ENCODE measurements around the gene CAV3.

The CAV3 gene

GRCh38 chr3:8722808-8723207, 10.8 kb upstream of the CAV3 start:
- H3K27ac ChIP-seq (ENCODE audit: low read depth, low read length), result no peak overlapping the region
- no peaks in the 10 kb centered on the region for H3K4me1 ChIP-seq (ENCODE audit: insufficient read depth, low read length)
- no peaks in the 10 kb centered on the region for H3K9me3 ChIP-seq (ENCODE audit: low read length)
- no peak overlapping the region for H3K4me3 ChIP-seq (ENCODE audit: low read depth in 1 of 2, low read length in 2 of 2)
- H3K9ac ChIP-seq (ENCODE audit: low read length), result no peak overlapping the region
- H3K27me3 ChIP-seq (ENCODE audit: control insufficient read depth in 1 of 2, insufficient read depth in 2 of 2, low read length in 2 of 2), result no peaks in the 10 kb centered on the region
- no peaks in the 10 kb centered on the region for H3K36me3 ChIP-seq (ENCODE audit: insufficient read depth, low read length)

DNA sequence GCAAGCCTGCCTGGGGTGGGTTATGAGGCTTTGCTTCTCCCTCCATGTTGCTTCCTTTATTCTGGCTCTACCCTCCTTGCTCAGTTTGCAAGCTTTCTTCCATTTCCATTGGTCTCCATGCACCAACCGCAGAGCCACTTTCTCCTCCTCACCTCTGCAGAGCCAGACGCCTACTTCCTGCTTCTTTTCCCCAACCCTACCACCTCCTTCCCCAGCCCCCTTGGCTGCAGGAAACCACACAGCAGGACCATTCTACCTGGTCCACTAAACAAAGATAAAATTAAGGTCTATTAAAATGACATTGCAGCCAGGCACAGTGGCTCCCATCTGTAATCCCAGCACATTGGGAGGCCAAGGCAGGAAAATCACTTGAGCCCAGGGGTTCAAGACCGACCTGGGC, 10.0 kb upstream of the CAV3 start:
- H3K4me3 ChIP-seq (ENCODE audit: low read depth in 1 of 2, low read length in 2 of 2), result no peak overlapping the region
- H3K36me3 ChIP-seq (ENCODE audit: insufficient read depth, low read length), result no peaks in the 10 kb centered on the region
- no peaks in the 10 kb centered on the region for H3K27me3 ChIP-seq (ENCODE audit: control insufficient read depth in 1 of 2, insufficient read depth in 2 of 2, low read length in 2 of 2)
- no peak overlapping the region for H3K27ac ChIP-seq (ENCODE audit: low read depth, low read length)
- no peaks in the 10 kb centered on the region for H3K4me1 ChIP-seq (ENCODE audit: insufficient read depth, low read length)
- no peak overlapping the region for H3K9ac ChIP-seq (ENCODE audit: low read length)
- H3K9me3 ChIP-seq (ENCODE audit: low read length), result no peaks in the 10 kb centered on the region

- no peaks in the 10 kb centered on the region for H3K9me3 ChIP-seq (ENCODE audit: low read length)
- no peak overlapping the region for H3K4me3 ChIP-seq (ENCODE audit: low read depth in 1 of 2, low read length in 2 of 2)
- H3K4me1 ChIP-seq (ENCODE audit: insufficient read depth, low read length), result no peaks in the 10 kb centered on the region
- no peak overlapping the region for H3K9ac ChIP-seq (ENCODE audit: low read length)
- H3K27ac ChIP-seq (ENCODE audit: low read depth, low read length), result no peak overlapping the region
- no peaks in the 10 kb centered on the region for H3K27me3 ChIP-seq (ENCODE audit: control insufficient read depth in 1 of 2, insufficient read depth in 2 of 2, low read length in 2 of 2)
- no peaks in the 10 kb centered on the region for H3K36me3 ChIP-seq (ENCODE audit: insufficient read depth, low read length)
These were observed 9.4 kb upstream of the CAV3 start for GRCh38 chr3:8724108-8724752.

- Histone ChIP-seq H3K4me1 (ENCODE audit: insufficient read depth, low read length) (no peaks in the 10 kb centered on the region), H3K9me3 (ENCODE audit: low read length) (no peaks in the 10 kb centered on the region), H3K27ac (ENCODE audit: low read depth, low read length) (no peak overlapping the region), H3K9ac (ENCODE audit: low read length) (no peak overlapping the region), H3K27me3 (ENCODE audit: control insufficient read depth in 1 of 2, insufficient read depth in 2 of 2, low read length in 2 of 2) (no peaks in the 10 kb centered on the region), H3K4me3 (ENCODE audit: low read depth in 1 of 2, low read length in 2 of 2) (no peak overlapping the region), H3K36me3 (ENCODE audit: insufficient read depth, low read length) (no peaks in the 10 kb centered on the region)
These were observed 5.7 kb upstream of the CAV3 start for GRCh38 chr3:8727605-8728512.

DNA sequence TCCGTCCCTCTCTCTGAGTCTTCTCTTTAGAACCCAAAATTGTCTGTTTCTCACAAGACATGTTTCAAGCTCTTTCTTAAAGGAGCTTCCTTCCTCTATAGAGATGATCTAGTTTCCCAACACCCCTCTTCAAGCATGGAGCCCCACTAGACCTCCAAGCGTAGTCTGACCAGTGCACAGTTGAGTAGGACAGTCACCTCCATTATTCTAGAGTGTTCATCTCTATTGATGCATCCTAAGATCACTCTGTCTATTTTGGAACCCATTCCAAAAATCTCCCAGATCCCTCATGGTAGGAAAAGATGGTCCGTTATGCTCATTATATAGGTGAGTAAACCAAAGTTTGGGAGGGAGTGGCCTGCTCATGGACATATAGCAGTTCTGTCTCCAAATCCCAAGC, 4.1 kb upstream of the CAV3 start:
- Histone ChIP-seq H3K36me3 (ENCODE audit: insufficient read depth, low read length) (no peaks in the 10 kb centered on the region), H3K27ac (ENCODE audit: low read depth, low read length) (no peak overlapping the region)

DNA sequence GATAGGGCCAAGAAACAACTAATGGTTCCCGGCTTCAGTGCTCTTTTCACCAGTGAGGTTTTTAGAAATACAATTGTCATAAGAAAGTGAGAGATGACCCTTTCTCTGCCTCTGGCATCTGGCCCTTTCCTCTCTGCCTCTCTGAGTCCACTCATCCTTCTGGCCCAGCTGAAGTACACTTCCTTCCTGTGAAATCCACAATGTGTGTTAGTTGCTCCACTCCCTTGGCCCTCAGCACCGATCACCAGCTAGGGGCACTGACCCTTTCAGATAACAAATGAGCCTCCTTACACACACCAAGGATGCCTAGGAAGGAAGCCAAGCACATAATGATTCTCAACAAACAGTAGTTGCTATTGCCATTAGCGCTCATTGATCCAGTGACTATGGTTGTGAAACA, 2.9 kb upstream of the CAV3 start:
- no peak overlapping the region for H3K27ac ChIP-seq (ENCODE audit: low read depth, low read length)
- no peak overlapping the region for H3K4me3 ChIP-seq (ENCODE audit: low read depth in 1 of 2, low read length in 2 of 2)
- no peaks in the 10 kb centered on the region for H3K4me1 ChIP-seq (ENCODE audit: insufficient read depth, low read length)
- H3K27me3 ChIP-seq (ENCODE audit: control insufficient read depth in 1 of 2, insufficient read depth in 2 of 2, low read length in 2 of 2), result no peaks in the 10 kb centered on the region
- no peak overlapping the region for H3K9ac ChIP-seq (ENCODE audit: low read length)
- H3K9me3 ChIP-seq (ENCODE audit: low read length), result no peaks in the 10 kb centered on the region
- no peaks in the 10 kb centered on the region for H3K36me3 ChIP-seq (ENCODE audit: insufficient read depth, low read length)

More for the DNA sequence above, 4.1 kb upstream of the CAV3 start:
- Histone ChIP-seq H3K27me3 (ENCODE audit: control insufficient read depth in 1 of 2, insufficient read depth in 2 of 2, low read length in 2 of 2) (no peaks in the 10 kb centered on the region), H3K4me1 (ENCODE audit: insufficient read depth, low read length) (no peaks in the 10 kb centered on the region), H3K4me3 (ENCODE audit: low read depth in 1 of 2, low read length in 2 of 2) (no peak overlapping the region), H3K9me3 (ENCODE audit: low read length) (no peaks in the 10 kb centered on the region), H3K9ac (ENCODE audit: low read length) (no peak overlapping the region)

GRCh38 chr3:8732413-8732812, 1.2 kb upstream of the CAV3 start:
- Histone ChIP-seq H3K36me3 (ENCODE audit: insufficient read depth, low read length) (no peaks in the 10 kb centered on the region), H3K27ac (ENCODE audit: low read depth, low read length) (no peak overlapping the region), H3K4me1 (ENCODE audit: insufficient read depth, low read length) (no peaks in the 10 kb centered on the region), H3K9ac (ENCODE audit: low read length) (no peak overlapping the region), H3K27me3 (ENCODE audit: control insufficient read depth in 1 of 2, insufficient read depth in 2 of 2, low read length in 2 of 2) (no peaks in the 10 kb centered on the region), H3K4me3 (ENCODE audit: low read depth in 1 of 2, low read length in 2 of 2) (no peak overlapping the region), H3K9me3 (ENCODE audit: low read length) (no peaks in the 10 kb centered on the region)

- no peaks in the 10 kb centered on the region for H3K36me3 ChIP-seq (ENCODE audit: insufficient read depth, low read length)
- no peak overlapping the region for H3K9ac ChIP-seq (ENCODE audit: low read length)
- H3K4me3 ChIP-seq (ENCODE audit: low read depth in 1 of 2, low read length in 2 of 2), result no peak overlapping the region
- H3K4me1 ChIP-seq (ENCODE audit: insufficient read depth, low read length), result no peaks in the 10 kb centered on the region
- no peak overlapping the region for H3K27ac ChIP-seq (ENCODE audit: low read depth, low read length)
- no peaks in the 10 kb centered on the region for H3K27me3 ChIP-seq (ENCODE audit: control insufficient read depth in 1 of 2, insufficient read depth in 2 of 2, low read length in 2 of 2)
- H3K9me3 ChIP-seq (ENCODE audit: low read length), result no peaks in the 10 kb centered on the region
These were observed 706 bp downstream of the CAV3 start for GRCh38 chr3:8734137-8734878.

- Histone ChIP-seq H3K9me3 (ENCODE audit: low read length) (no peaks in the 10 kb centered on the region), H3K36me3 (ENCODE audit: insufficient read depth, low read length) (no peaks in the 10 kb centered on the region), H3K27me3 (ENCODE audit: control insufficient read depth in 1 of 2, insufficient read depth in 2 of 2, low read length in 2 of 2) (no peaks in the 10 kb centered on the region), H3K4me3 (ENCODE audit: low read depth in 1 of 2, low read length in 2 of 2) (no peak overlapping the region), H3K27ac (ENCODE audit: low read depth, low read length) (no peak overlapping the region), H3K4me1 (ENCODE audit: insufficient read depth, low read length) (no peaks in the 10 kb centered on the region), H3K9ac (ENCODE audit: low read length) (no peak overlapping the region)
These were observed 1.3 kb downstream of the CAV3 start for GRCh38 chr3:8734908-8735307.

GRCh38 chr3:8736436-8736835, 2.8 kb downstream of the CAV3 start:
- Histone ChIP-seq H3K9ac (ENCODE audit: low read length) (no peak overlapping the region), H3K4me1 (ENCODE audit: insufficient read depth, low read length) (no peaks in the 10 kb centered on the region), H3K36me3 (ENCODE audit: insufficient read depth, low read length) (no peaks in the 10 kb centered on the region), H3K27me3 (ENCODE audit: control insufficient read depth in 1 of 2, insufficient read depth in 2 of 2, low read length in 2 of 2) (no peaks in the 10 kb centered on the region), H3K4me3 (ENCODE audit: low read depth in 1 of 2, low read length in 2 of 2) (no peak overlapping the region), H3K27ac (ENCODE audit: low read depth, low read length) (no peak overlapping the region), H3K9me3 (ENCODE audit: low read length) (no peaks in the 10 kb centered on the region)

- no peak overlapping the region for H3K9ac ChIP-seq (ENCODE audit: low read length)
These were observed 3.7 kb downstream of the CAV3 start for GRCh38 chr3:8737301-8737700.

More at GRCh38 chr3:8737301-8737700, 3.7 kb downstream of the CAV3 start:
- H3K36me3 ChIP-seq (ENCODE audit: insufficient read depth, low read length), result no peaks in the 10 kb centered on the region
- H3K9me3 ChIP-seq (ENCODE audit: low read length), result no peaks in the 10 kb centered on the region
- H3K4me1 ChIP-seq (ENCODE audit: insufficient read depth, low read length), result no peaks in the 10 kb centered on the region
- no peaks in the 10 kb centered on the region for H3K27me3 ChIP-seq (ENCODE audit: control insufficient read depth in 1 of 2, insufficient read depth in 2 of 2, low read length in 2 of 2)
- no peak overlapping the region for H3K4me3 ChIP-seq (ENCODE audit: low read depth in 1 of 2, low read length in 2 of 2)
- no peak overlapping the region for H3K27ac ChIP-seq (ENCODE audit: low read depth, low read length)

Measured in muscle layer of colon (tissue), 2 donors.